Activated T-helper 1 cell treated with Interleukin-2 at 50 U/mL for 16 hours (primary cell): Measurements from ENCODE around the gene IGF1.

Experiments
- DNase-seq: peaks from one replicate; pipeline ENCODE4 v3.0.0-alpha.2; 2020; ENCODE audit warnings: low read depth

The IGF1 gene

GRCh38 chr12:102480406-102480805 lies at the start of gene IGF1:
IGF1 (minus strand) TSS chr12:102480563; CDS start chr12:102480381, 182 bp downstream.
- DNase-seq: no peak

DNA sequence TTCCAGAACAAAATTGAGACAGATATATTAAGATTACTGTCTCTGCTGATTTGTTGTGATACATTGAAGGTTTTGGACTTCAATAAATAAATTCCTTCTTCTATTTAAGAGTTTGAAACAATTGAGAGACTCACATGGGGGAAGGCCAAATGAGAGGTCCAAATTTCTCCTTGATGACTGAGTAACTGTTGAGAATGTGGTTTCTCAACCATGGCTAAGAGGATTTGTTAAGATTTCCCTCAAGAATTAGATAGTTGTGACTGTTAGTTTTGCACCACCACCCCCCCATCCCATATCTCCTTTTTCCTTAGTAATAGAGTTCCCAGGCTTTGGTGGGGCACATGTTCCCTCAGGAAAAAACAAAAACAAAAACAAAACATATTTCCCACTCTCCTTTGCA lies 47.7 kb upstream of the IGF1 start:
- DNase-seq: no peak

GRCh38 chr12:102527171-102527720 lies 46.9 kb upstream of the IGF1 start:
- DNase-seq: no peak

GRCh38 chr12:102526656-102527055 lies 46.3 kb upstream of the IGF1 start:
- DNase-seq: no peak

- no peak for DNase-seq
Observed at GRCh38 chr12:102522768-102523167, 42.4 kb upstream of the IGF1 start.

DNA sequence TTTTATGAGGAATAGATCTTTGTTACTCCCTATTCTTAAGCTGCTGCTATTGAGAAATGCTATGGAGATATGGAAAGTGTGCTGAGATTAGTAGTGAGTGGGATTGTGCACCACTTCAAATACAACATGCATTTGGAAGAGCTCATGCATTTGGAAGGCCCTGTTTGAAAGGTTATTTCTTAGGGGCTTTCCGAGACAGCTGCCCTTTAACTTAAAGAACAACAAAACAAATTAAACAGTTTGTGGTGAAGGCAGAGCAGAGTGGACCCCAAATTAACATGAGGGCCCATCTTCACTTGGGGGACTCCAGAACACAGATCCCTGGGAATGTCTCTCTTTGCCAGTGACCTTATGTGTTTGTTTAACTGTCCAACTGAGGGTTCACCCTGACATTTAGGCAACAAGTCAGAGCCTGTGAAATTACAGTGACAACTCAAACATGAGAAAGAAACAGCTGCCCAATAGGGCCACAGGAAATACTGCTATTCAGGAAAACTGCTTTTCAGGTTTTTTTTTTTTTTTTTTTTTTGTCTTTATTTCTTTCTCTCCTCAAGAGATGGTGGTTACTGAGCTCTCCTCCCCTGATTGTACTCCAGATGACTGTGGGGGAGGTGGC lies 41.4 kb upstream of the IGF1 start:
- DNase-seq: no peak

DNA sequence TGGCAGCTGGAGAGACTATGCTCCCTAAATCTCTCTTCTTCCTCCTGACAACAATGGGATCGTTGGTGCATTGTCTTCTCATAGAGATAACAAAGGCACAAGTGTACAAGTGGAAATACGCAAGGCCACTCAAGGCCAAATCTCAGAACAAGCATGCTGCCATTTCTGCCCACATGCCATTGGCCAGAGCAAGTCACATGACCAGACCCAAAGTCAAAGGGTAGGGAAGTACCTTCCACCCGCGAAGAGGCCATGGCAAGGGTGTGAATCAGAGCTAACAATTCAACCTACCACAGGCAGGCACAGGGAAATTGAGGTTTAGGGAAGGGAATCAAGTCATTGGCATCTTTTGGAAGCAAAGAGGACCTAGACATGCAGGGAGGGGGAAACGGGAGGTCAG lies 38.5 kb upstream of the IGF1 start:
- no peak for DNase-seq

DNA sequence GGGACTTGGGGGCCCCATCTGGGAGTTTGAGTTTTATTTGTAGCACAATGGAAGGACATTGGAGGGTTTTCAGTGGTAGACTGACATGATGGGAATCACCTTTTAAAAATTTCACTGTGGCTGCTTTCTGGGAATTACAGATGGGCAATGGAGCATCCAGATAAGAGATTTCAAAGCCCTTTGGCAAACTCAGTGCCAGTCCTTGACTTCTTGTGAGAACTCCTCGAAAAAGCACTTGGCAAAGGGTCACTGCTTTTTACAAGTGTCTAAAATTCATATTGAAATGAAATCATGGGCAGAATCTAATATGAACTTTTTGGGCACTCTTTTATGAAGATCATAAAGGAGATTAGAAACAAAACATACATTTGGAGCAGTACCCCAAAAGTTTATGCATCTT lies 34.3 kb upstream of the IGF1 start:
- DNase-seq: no peak

- no peak for DNase-seq
Observed at GRCh38 chr12:102513739-102514138, 33.4 kb upstream of the IGF1 start.

DNA sequence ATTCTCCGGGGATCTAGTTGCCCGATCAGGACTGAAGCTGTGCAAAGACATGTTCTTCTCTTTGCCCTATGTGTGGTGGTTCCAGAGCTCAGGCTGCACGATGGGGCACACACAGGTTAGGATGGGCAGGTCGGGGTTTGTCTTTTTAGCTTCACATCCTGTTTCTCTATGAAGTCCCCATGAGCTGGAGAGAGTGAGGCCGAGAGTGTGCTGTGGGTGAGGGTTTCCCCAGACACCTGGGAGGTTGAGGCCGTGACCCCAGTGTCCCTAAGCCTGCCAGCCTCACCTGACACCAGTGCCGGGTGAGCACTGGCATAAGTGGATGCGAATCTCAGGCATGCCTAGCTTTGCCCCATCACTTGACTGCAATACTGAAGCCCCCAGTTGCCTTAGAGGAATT lies 32.9 kb upstream of the IGF1 start:
- DNase-seq: no peak

DNA sequence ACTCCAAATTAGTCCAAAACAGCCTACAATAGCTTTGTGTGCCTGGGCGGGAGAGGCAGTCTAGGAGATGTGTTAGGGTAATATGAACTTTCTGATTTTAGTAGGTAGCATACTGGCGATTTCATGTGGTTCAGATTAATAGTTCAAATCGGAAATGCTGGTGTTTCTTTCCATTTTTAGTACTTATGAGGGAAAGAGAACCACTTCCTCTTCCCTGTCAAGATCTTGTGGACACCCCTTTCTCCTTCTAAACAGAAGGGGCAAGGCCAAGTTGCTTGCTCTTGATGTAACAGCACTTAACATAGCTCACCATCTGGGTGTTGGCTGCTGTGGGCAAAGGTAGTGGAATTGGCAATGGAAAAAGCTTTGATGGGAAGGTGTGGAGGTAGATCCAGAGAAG lies 32.2 kb upstream of the IGF1 start:
- DNase-seq: no peak

DNA sequence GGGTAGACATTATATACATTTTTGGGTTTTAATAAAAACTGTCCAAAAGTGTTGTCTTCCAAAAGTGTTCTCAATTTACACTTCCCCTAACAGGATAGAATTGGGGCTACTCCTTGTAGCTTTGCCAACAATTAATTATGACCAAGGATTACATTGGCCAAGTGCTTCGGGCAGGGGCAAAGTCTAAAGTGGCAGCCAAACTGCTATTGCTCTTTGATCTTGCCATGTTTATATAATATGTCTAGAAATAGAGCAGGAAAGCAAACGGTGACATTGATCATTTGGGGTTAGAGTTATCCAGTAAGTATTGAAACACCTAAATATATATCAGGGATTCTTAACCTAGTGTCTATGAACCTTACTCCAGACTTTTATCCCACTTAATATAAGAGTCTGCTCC lies 31.2 kb upstream of the IGF1 start:
- DNase-seq: no peak

DNA sequence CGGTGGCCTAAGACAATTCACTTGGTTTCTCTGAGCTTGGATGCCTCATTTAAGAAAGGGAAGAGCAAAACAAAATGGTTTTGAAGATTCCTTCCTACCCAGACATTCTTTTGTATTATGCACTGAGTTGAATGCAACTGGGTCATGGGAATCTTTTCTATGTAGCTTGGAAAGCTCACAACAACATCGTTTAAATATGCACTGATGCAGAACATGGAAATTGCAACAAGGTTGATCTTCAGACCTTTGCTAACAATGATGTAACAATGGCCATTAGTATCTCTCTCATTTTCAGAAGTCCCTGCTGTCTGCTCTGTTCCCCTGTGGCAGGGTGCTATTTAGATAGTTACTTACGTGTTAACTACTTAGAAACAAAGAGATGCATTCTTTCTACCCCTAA lies 30.1 kb upstream of the IGF1 start:
- no peak for DNase-seq

- DNase-seq: no peak
Observed at GRCh38 chr12:102510031-102510430, 29.7 kb upstream of the IGF1 start.

DNA sequence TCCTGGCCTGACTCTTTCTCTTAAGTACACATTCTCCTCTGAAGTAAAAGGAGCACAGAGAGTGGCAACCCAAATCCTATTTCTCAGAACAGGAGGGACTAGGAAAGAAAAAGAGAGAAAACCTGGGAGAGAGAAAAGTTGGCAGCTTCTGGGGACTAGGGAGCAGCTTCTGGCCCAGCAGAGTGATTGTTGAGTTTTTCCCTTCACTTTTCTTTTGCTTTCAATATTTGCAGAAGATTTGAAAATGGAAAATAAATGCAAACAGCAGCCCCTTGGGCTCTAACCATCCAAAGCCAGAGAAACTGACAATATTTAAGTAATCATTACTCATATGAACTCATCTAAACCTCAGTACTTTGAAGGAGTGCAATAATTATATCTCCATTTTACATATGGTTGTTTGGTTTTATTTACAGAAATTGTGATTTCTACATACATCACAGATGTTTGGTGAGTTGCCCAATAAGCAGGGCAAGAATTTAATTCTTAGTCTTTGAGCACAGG lies 28.8 kb upstream of the IGF1 start:
- DNase-seq: no peak

- no peak for DNase-seq
Observed at GRCh38 chr12:102508052-102508451, 27.7 kb upstream of the IGF1 start.

- DNase-seq: no peak
Observed at GRCh38 chr12:102507301-102507700, 26.9 kb upstream of the IGF1 start.

DNA sequence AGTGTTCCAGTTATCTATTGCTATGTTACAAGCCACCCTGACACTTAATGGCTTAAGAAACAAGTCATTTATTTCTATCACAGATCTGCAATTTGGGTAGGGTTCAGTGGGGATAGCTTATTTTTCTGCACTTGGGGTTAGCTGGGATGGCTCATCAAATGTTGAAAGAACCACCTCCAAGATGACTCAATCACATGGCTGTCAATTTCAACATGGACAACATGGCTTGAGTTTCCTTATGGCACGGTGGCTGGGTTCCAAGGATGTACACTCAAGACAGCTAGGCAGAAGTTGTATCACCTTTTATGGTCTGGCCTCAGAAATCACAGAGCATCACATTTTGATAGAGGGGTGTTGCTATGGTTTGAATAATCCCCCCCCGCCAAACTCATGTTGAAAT lies 24.5 kb upstream of the IGF1 start:
- DNase-seq: no peak

- no peak for DNase-seq
Observed at GRCh38 chr12:102504280-102504679, 23.9 kb upstream of the IGF1 start.

DNA sequence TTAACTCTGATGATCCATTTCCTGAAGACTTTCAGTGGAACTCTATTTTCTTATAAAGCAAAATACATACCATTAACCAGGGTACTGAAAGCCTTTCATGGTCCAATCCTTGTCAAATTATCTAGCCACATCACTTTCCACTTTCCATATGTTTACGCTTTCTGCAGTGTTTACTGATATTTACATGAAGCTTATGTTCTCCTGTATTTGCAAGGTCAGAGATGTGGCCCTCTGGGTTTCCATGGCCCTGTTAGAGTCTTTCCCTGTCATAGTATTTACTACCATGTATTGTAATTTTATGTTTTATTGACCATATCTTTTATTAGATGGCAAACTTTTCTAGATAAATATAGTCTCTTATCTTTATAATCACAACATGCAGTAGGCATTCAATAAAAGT lies 23.5 kb upstream of the IGF1 start:
- no peak for DNase-seq

DNA sequence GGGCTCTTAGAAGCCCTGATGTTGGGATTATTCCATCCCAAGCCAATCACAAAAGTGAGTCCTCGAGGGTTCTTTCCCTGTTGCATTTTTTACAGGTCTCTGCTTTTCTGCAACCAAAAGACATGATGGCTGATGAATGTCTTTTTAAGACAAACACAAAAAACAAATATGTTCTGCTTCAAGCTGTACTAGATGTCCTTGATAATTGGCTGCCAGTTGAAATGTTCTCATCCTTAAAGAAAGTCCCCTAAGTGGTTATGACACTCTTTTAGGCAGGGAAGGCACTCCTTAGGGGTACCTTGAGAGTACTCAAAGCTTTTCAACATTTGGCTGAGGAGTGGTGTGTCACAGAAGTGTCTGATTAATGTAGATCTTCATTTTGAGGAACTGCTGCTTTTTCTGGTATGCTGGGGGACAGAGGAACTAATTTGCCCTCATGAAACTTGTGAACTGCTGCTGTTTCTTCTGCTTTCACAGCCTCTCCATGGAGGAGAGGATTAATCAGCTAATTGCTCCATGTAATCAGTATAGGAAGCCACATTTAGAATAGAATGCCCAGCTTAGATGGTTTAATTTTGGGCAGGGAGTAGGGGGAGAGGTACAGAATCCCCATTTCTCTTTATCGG lies 22.8 kb upstream of the IGF1 start:
- DNase-seq: no peak

DNA sequence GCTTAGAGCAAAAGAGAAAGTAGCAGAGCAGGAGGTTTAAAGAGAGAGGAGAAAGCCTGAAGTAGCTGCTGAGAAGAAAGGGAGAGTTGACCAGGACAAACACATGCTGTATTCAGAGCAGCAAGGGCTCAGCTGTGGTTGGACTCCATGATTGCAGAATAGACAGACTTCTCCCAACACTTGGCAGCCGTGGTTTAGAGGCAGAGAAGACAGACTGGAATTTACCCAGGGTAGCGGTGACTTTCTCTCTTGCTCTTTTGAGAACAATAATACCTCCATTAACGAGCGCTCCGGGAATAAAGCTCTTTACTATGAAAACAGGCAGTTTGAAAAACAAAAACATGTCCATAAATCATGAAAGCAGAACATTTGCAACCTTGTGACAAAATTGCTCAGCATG lies 21.4 kb upstream of the IGF1 start:
- DNase-seq: no peak

DNA sequence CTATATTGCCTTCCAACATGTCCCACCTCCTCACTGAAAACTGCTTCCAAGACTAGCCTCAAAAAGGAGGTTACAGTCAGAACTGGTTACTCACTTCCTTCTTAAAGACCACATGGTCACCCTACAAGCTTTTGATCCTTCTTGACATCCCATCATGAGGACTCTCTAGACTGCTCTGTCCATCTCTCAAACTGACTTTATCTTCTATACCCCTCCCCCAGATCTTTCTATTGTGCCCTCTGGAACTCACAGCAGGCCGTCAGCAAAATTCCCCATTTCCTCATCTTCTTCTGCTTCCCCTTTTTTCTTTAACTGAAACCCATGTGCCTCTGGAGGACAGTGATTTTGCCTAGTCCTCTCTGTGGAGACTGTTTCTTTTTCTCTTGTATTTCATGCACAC lies 18.1 kb upstream of the IGF1 start:
- DNase-seq: no peak

DNA sequence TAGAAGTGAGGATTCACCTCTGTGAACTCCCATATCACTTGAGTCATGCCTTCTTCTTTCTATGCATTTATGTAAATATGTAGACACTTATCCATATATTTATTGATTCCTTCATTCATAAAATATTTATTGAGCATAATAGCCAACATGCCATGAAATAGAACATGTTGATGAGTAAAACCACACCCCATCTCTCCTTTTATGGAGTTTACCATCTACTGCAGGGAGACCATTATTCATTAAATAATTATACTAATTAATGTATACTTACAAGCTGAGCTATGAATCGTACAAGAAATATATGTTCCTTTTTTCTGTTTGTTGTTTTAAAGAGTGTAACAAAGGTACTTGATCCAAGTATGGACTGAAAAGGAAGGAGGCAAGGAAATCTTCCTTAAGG lies 17.4 kb upstream of the IGF1 start:
- DNase-seq: no peak
